ENCODE measurements around the gene SLC7A4.
"Not testable (repeated sequence)": the region's sequence is repeated elsewhere in the genome, so short reads cannot be mapped to it uniquely, and the experiment has no call there.

- TF ChIP-seq CTCF, POLR2A (IDR thresholded peaks at IDR 0.05): not testable (repeated sequence)
Observed at GRCh38 chr22:21060363-21060762, 28.0 kb upstream of the SLC7A4 start.

Measured in testis (tissue), 2 donors.